H1 (cell line): ENCODE measurements around the gene INTU. TPM values are rescaled to one million over a fixed set of nuclear protein-coding genes. Genes with fewer than 3 reads are reported as not detected.

Source experiments
- CTCF ChIA-PET: fragments of 300-600 bp; sonication (Branson Sonifier 250); formaldehyde crosslinking; loops from one replicate; lab custom pipeline; 2021; ENCODE audit not compliant: partially characterized antibody; lab: Charles Lee
- POLR2A ChIA-PET: fragments of 300-600 bp; sonication (Branson Sonifier 250); formaldehyde crosslinking; loops from one replicate; lab custom pipeline; 2021; ENCODE audit warnings: inconsistent platforms; ENCODE audit not compliant: partially characterized antibody; lab: Charles Lee
- DNase-seq, 2 experiments: peaks; one replicate each; pipeline versions ENCODE4 v3.0.0 to v3.0.0-alpha.2; 2010 to 2022; ENCODE audit warnings: low spot score in 2 of 2, low read depth in 1 of 2, mixed read lengths in 1 of 2
- FAIRE-seq: peaks from 2 replicates; lab custom pipeline; 2011; peaks lifted over from hg19 to GRCh38; lab: Jason Lieb, UNC
- H2AFZ ChIP-seq: 2 replicates; pipeline ENCODE4 v1.8.1; 2012; ENCODE audit warnings: low read length, inconsistent platforms
- H2AK5ac ChIP-seq: 2 replicates; pipeline ENCODE4 v1.6.1; 2013; ENCODE audit warnings: low read depth, low read length
- H2BK120ac ChIP-seq: replicated peaks from 2 replicates; pipeline ENCODE3; 2013; ENCODE audit warnings: low read depth, low read length, inconsistent platforms
- H2BK12ac ChIP-seq: 2 replicates; pipeline ENCODE4 v1.6.1; 2013; ENCODE audit warnings: low read depth, low read length
- H2BK15ac ChIP-seq: 2 replicates; pipeline ENCODE4 v1.6.1; 2013; ENCODE audit warnings: low read length
- H2BK20ac ChIP-seq: 2 replicates; pipeline ENCODE4 v1.6.1; 2013; ENCODE audit warnings: low read length
- H2BK5ac ChIP-seq: 2 replicates; pipeline ENCODE4 v1.6.1; 2013; ENCODE audit warnings: low read depth, low read length
- H3K14ac ChIP-seq: 2 replicates; pipeline ENCODE4 v1.6.1; 2013; ENCODE audit warnings: inconsistent platforms; ENCODE audit not compliant: insufficient read length
- H3K18ac ChIP-seq: 2 replicates; pipeline ENCODE4 v1.6.1; 2013; ENCODE audit warnings: low read length; ENCODE audit errors: extremely low read depth
- H3K23ac ChIP-seq: 2 replicates; pipeline ENCODE4 v1.6.1; 2013; ENCODE audit warnings: inconsistent platforms; ENCODE audit not compliant: insufficient read length
- H3K23me2 ChIP-seq: 2 replicates; pipeline ENCODE4 v1.6.1; 2013; ENCODE audit warnings: low read depth, low read length
- H3K27ac ChIP-seq: 2 replicates; pipeline ENCODE4 v1.6.1; 2011; ENCODE audit warnings: low read depth, low read length, inconsistent platforms
- H3K27me3 ChIP-seq, 4 experiments: replicated peaks in 1 of 4; 1 replicate in 1 of 4; 2 replicates in 3 of 4; pipeline versions ENCODE4 v1.6.1 to v1.8.1; 2011 to 2013; ENCODE audit warnings: low read length in 3 of 4, mild to moderate bottlenecking in 3 of 4, inconsistent platforms in 2 of 4, mixed read lengths in 2 of 4, moderate library complexity in 1 of 4; ENCODE audit not compliant: control insufficient read depth in 3 of 4, insufficient read depth in 3 of 4; ENCODE audit errors: extremely low read depth in 1 of 4
- H3K36me3 ChIP-seq, 4 experiments: 2 replicates each; pipeline versions ENCODE4 v1.6.1 to v1.8.1; 2011 to 2013; ENCODE audit warnings: mild to moderate bottlenecking in 4 of 4, low read length in 3 of 4, moderate library complexity in 2 of 4, control low read depth in 1 of 4, inconsistent platforms in 1 of 4; ENCODE audit not compliant: insufficient read depth in 4 of 4, control insufficient read depth in 2 of 4
- H3K4ac ChIP-seq: replicated peaks from 2 replicates; pipeline ENCODE3; 2013; ENCODE audit warnings: low read length, low read depth, mixed read lengths, inconsistent platforms; ENCODE audit not compliant: insufficient read length
- H3K4me1 ChIP-seq, 4 experiments: replicated peaks in 1 of 4; 1 replicate in 1 of 4; 2 replicates in 3 of 4; pipeline versions ENCODE4 v1.6.1 to v1.8.1; 2011 to 2013; ENCODE audit warnings: low read length in 3 of 4, inconsistent platforms in 2 of 4, mixed read lengths in 1 of 4; ENCODE audit not compliant: insufficient read depth in 4 of 4, control insufficient read depth in 3 of 4
- H3K4me2 ChIP-seq, 2 experiments: 2 replicates each; pipeline versions ENCODE4 v1.6.1 to v1.8.1; 2011 to 2013; ENCODE audit warnings: low read depth in 2 of 2, low read length in 2 of 2, control low read depth in 1 of 2, inconsistent platforms in 1 of 2, mild to moderate bottlenecking in 1 of 2; ENCODE audit not compliant: insufficient read depth in 1 of 2
- H3K4me3 ChIP-seq, 4 experiments: fragments of 200-600, 300-600 bp in 1 of 4; sonication (generic), shearing (Covaris generic), sonication (Bioruptor Twin) in 1 of 4; 2 replicates each; pipeline versions ENCODE4 v1.5.1 to v1.8.1; 2011 to 2016; ENCODE audit warnings: low read length in 4 of 4, low read depth in 3 of 4, control low read depth in 2 of 4, inconsistent platforms in 2 of 4, mild to moderate bottlenecking in 2 of 4, mixed read lengths in 1 of 4, moderate library complexity in 1 of 4; ENCODE audit not compliant: insufficient read depth in 2 of 4; ENCODE audit errors: extremely low read depth in 1 of 4
- H3K56ac ChIP-seq: replicated peaks from 2 replicates; pipeline ENCODE3; 2013; ENCODE audit warnings: low read depth, mild to moderate bottlenecking, mixed read lengths, low read length, inconsistent platforms; ENCODE audit not compliant: insufficient read length
- H3K79me1 ChIP-seq: 2 replicates; pipeline ENCODE4 v1.6.1; 2013; ENCODE audit warnings: low read depth, low read length, control low read depth
- H3K79me2 ChIP-seq, 2 experiments: 2 replicates each; pipeline versions ENCODE4 v1.6.1 to v1.8.1; 2012 to 2013; ENCODE audit warnings: low read length in 2 of 2, mild to moderate bottlenecking in 2 of 2, inconsistent platforms in 1 of 2; ENCODE audit not compliant: insufficient read depth in 2 of 2, control insufficient read depth in 1 of 2
- H3K9ac ChIP-seq, 4 experiments: replicated peaks in 1 of 4; 1 replicate in 1 of 4; 2 replicates in 3 of 4; pipeline versions ENCODE4 v1.6.1 to v1.8.1; 2011 to 2013; ENCODE audit warnings: low read depth in 3 of 4, low read length in 3 of 4, control low read depth in 2 of 4, mild to moderate bottlenecking in 2 of 4, moderate library complexity in 2 of 4, inconsistent platforms in 1 of 4; ENCODE audit errors: extremely low read depth in 1 of 4
- H3K9me3 ChIP-seq, 2 experiments: 2 replicates each; pipeline versions ENCODE4 v1.6.1 to v1.8.1; 2012 to 2013; ENCODE audit warnings: mild to moderate bottlenecking in 2 of 2, moderate library complexity in 2 of 2, control low read depth in 1 of 2, inconsistent platforms in 1 of 2, low read depth in 1 of 2, low read length in 1 of 2, mixed read lengths in 1 of 2; ENCODE audit not compliant: insufficient read depth in 2 of 2
- H4K20me1 ChIP-seq, 2 experiments: replicated peaks in 1 of 2; 2 replicates each; pipeline versions ENCODE3 to v1.8.1; 2011 to 2013; ENCODE audit warnings: inconsistent platforms in 2 of 2, low read length in 2 of 2, mild to moderate bottlenecking in 1 of 2; ENCODE audit not compliant: insufficient read depth in 2 of 2, control insufficient read depth in 1 of 2
- H4K5ac ChIP-seq: 2 replicates; pipeline ENCODE4 v1.6.1; 2013; ENCODE audit warnings: low read length, low read depth, mixed read lengths, inconsistent platforms; ENCODE audit not compliant: insufficient read length
- H4K8ac ChIP-seq: 2 replicates; pipeline ENCODE4 v1.8.0; 2013; ENCODE audit warnings: mild to moderate bottlenecking, moderate library complexity, low read length, inconsistent platforms; ENCODE audit not compliant: insufficient read depth; ENCODE audit errors: extremely low read depth
- H4K91ac ChIP-seq: replicated peaks from 2 replicates; pipeline ENCODE3; 2013; ENCODE audit warnings: low read length, mixed read lengths, inconsistent platforms; ENCODE audit not compliant: insufficient read length
- GABPA ChIP-seq: IDR thresholded peaks from 2 replicates; pipeline ENCODE4 v1.6.1; 2011; ENCODE audit warnings: mild to moderate bottlenecking, low read length, moderate library complexity, borderline replicate concordance; ENCODE audit not compliant: insufficient read depth
- GTF2F1 ChIP-seq: IDR thresholded peaks from 2 replicates; pipeline ENCODE4 v1.6.1; 2012; ENCODE audit warnings: low read depth, low read length, improper control_type of control experiment, borderline replicate concordance
- JUN ChIP-seq: IDR thresholded peaks from 2 replicates; pipeline ENCODE4 v1.6.1; 2011; ENCODE audit warnings: low read depth, mild to moderate bottlenecking, improper control_type of control experiment, low read length
- WGBS, 2 experiments: shearing (Covaris generic) in 1 of 2; methylation state at CpG; one replicate each; pipeline versions ENCODE4 v1.1.6 to v1.1.7; 2013 to 2015; ENCODE audit warnings: low lambda C conversion rate in 2 of 2, mixed read lengths in 2 of 2, inconsistent platforms in 1 of 2, low coverage in 1 of 2, missing lambda C conversion rate in 1 of 2; ENCODE audit not compliant: insufficient replicate concordance in 2 of 2, insufficient coverage in 1 of 2, insufficient read length in 1 of 2; ENCODE audit errors: extremely low coverage in 1 of 2, missing lambda C conversion rate in 1 of 2; 5-methylcytosine and 5-hydroxymethylcytosine counted together
- polyA plus RNA-seq, 7 experiments: library from polyadenylated mRNA; depleted of rRNA in 3 of 7; stranded (reverse) in 5 of 7; unstranded in 2 of 7; fragments of >200 nt in 5 of 7; fragments of 200-250 nt in 2 of 7; gene quantifications; 1 replicate in 5 of 7; 2 replicates in 1 of 7; 4 replicates in 1 of 7; pipeline versions ENCODE4 v1.2.1 to v1.2.3, GENCODE V29; 2011 to 2013; ENCODE audit warnings: missing spikeins in 2 of 7, mixed read lengths in 2 of 7
- total RNA-seq: library from RNA; stranded (reverse); fragmentation: NEBNext Ultra II Directional; extraction: Animal tissue kit (Norgen Biotek cat#: 25700); gene quantifications from 2 replicates; pipeline ENCODE4 v1.2.1, GENCODE V29; 2021

INTU gene
- total and polyA plus RNA-seq, 2 of the 8 experiments (the other 6 are each of a cell fraction or from before 2014, with no cell fraction given) = 6.0 to 15.1 TPM

- DNase-seq (no peak), FAIRE-seq (no peak)
- Histone ChIP-seq H3K56ac (no peak within 1 kb of the TSS), H3K36me3 (no peaks in the 10 kb centered on the region), H3K9me3 (no peaks in the 10 kb centered on the region), H2BK15ac (no peak within 1 kb of the TSS), H3K27ac (no peak within 1 kb of the TSS), H4K5ac (no peak within 1 kb of the TSS), H4K8ac (no peak within 1 kb of the TSS), H3K4me2 (no peak within 1 kb of the TSS), H2BK12ac (no peak within 1 kb of the TSS), H4K20me1 (no peaks in the 10 kb centered on the region), H3K9ac (no peak within 1 kb of the TSS), H3K23me2 (no peaks in the 10 kb centered on the region), H3K14ac (no peak within 1 kb of the TSS), H2BK5ac (no peak within 1 kb of the TSS)
- TF ChIP-seq GABPA (no peak), GTF2F1 (no peak), JUN (no peak)
- TF ChIP-seq, all 59 proteins: peak for 0
- no peak within 1 kb of the TSS for H3K4me3 ChIP-seq
- no peaks in the 10 kb centered on the region for H3K4me1 ChIP-seq
- no peaks in the 10 kb centered on the region for H3K79me2 ChIP-seq
- CTCF ChIA-PET = interaction anchor here (0.6 to 1.2 kb wide), 4 partner anchors 15 to 132 kb away, joined by 3 to 5 read pairs (median 4); no protein-coding TSS in a partner anchor
- no peak within 1 kb of the TSS for H4K91ac ChIP-seq
- H3K18ac ChIP-seq = no peak within 1 kb of the TSS
- H3K4ac ChIP-seq = no peak within 1 kb of the TSS
- H3K79me1 ChIP-seq = no peaks in the 10 kb centered on the region
- no peak within 1 kb of the TSS for H2BK120ac ChIP-seq
- H2AFZ ChIP-seq = no peak within 1 kb of the TSS
- POLR2A ChIA-PET = interaction anchor here (0.7 to 1.3 kb wide), 2 partner anchors 8 to 19 kb away, joined by 3 to 5 read pairs; no protein-coding TSS in a partner anchor
- no peak within 1 kb of the TSS for H2AK5ac ChIP-seq
- 93% methylated on average over 62 of the region's 64 CpGs; no CpG with 5 or more reads in 1 of the 2 experiments for WGBS, 2 experiments
- H3K23ac ChIP-seq = no peak within 1 kb of the TSS
- H2BK20ac ChIP-seq = no peak within 1 kb of the TSS
- H3K27me3 ChIP-seq = no peaks in the 10 kb centered on the region
Measured at GRCh38 chr4:127730142-127730913, 97.6 kb downstream of the INTU start, which contains the start of gene SLC25A31. Gene SLC25A31 (plus strand): TSS chr4:127730400. CDS start chr4:127730546, 146 bp downstream.
